GM12873 (cell line): ENCODE measurements around the gene ARIH2.
A peak's percentile ranks its signal among the peaks of the same experiment; 100 is the strongest.

Experiments used
- CTCF ChIP-seq: IDR thresholded peaks from 2 replicates; pipeline ENCODE4 v1.5.1; 2012; ENCODE audit warnings: low read depth, mild to moderate bottlenecking, moderate library complexity, low read length, control low read depth; ENCODE audit not compliant: insufficient read depth; ENCODE audit errors: missing control alignments

The ARIH2 gene

GRCh38 chr3:49007068-49007770, 88.6 kb downstream of the ARIH2 start, which contains the start of gene WDR6:
Gene WDR6 (plus strand): TSS chr3:49007391. CDS start chr3:49007432, 41 bp downstream.
- peak; percentile 48 for TF ChIP-seq CTCF

GRCh38 chr3:49007771-49008528, 89.3 kb downstream of the ARIH2 start:
- TF ChIP-seq CTCF: no peak

- no peak for TF ChIP-seq CTCF
Measured at GRCh38 chr3:49009396-49009795, 90.8 kb downstream of the ARIH2 start.

GRCh38 chr3:49012441-49013017, 93.9 kb downstream of the ARIH2 start:
- TF ChIP-seq CTCF: no peak

- no peak for TF ChIP-seq CTCF
Measured at GRCh38 chr3:49013113-49013737, 94.6 kb downstream of the ARIH2 start.

GRCh38 chr3:49013738-49014660, 95.4 kb downstream of the ARIH2 start:
- peak; percentile 86 for TF ChIP-seq CTCF
